PC-9 (cell line): ENCODE data around the gene CDC5L. TPM values are rescaled to one million over a fixed set of nuclear protein-coding genes. Genes with fewer than 3 reads are reported as not detected.
"Not testable (repeated sequence)": the region's sequence is repeated elsewhere in the genome, so short reads cannot be mapped to it uniquely, and the experiment has no call there.

Source experiments
- BruUV-seq: library from RNA; stranded (reverse); fragments of 400-500 nt; replicated peaks from 2 replicates; lab custom pipeline; 2021; lab: Mats Ljungman, UMichigan
- CTCF ChIA-PET: fragments of 300-600 bp; sonication (Branson Sonifier 250); formaldehyde crosslinking; loops from one replicate; lab custom pipeline; 2022; ENCODE audit warnings: antibody characterized with exemption; lab: Charles Lee
- POLR2A ChIA-PET: fragments of 300-600 bp; sonication (Branson Sonifier 250); formaldehyde crosslinking; loops from one replicate; lab custom pipeline; 2022; ENCODE audit warnings: antibody characterized with exemption; ENCODE audit not compliant: unreplicated experiment; lab: Charles Lee
- DNase-seq, 2 experiments: peaks; one replicate each; pipeline versions ENCODE4 v3.0.0 to v3.0.0-alpha.2; 2015 to 2022; ENCODE audit warnings: mixed read lengths in 1 of 2
- H2AFZ ChIP-seq: fragments of 200-600 bp; sonication (generic); 2 replicates; pipeline ENCODE4 v1.8.1; 2017; ENCODE audit warnings: antibody characterized with exemption
- H3F3A ChIP-seq: fragments of 200-600 bp; sonication (generic); 2 replicates; pipeline ENCODE4 v1.8.1; 2017; ENCODE audit warnings: antibody characterized with exemption, mild to moderate bottlenecking, low read depth; ENCODE audit not compliant: insufficient read depth
- H3K27ac ChIP-seq: fragments of 200-600 bp; sonication (generic); 2 replicates; pipeline ENCODE4 v1.6.1; 2016; ENCODE audit warnings: mixed run types
- H3K27me3 ChIP-seq: fragments of 200-600 bp; sonication (generic); 2 replicates; pipeline ENCODE4 v1.6.1; 2016; ENCODE audit warnings: low read depth, mixed run types; ENCODE audit not compliant: insufficient read depth
- H3K36me3 ChIP-seq: fragments of 200-600 bp; sonication (generic); 2 replicates; pipeline ENCODE4 v1.6.1; 2016; ENCODE audit warnings: low read depth, mixed run types
- H3K4me1 ChIP-seq: fragments of 200-600 bp; sonication (generic); replicated peaks from 2 replicates; pipeline ENCODE4 v1.6.1; 2016; ENCODE audit warnings: mixed run types; ENCODE audit not compliant: insufficient read depth
- H3K4me2 ChIP-seq: fragments of 200-600 bp; sonication (generic); 2 replicates; pipeline ENCODE4 v1.6.1; 2017; ENCODE audit warnings: mixed run types
- H3K4me3 ChIP-seq: fragments of 200-600 bp; sonication (generic); 2 replicates; pipeline ENCODE4 v1.6.1; 2016; ENCODE audit warnings: mixed run types
- H3K79me2 ChIP-seq: fragments of 200-600 bp; sonication (generic); 2 replicates; pipeline ENCODE4 v1.6.1; 2017; ENCODE audit warnings: low read depth, mixed run types
- H3K9me2 ChIP-seq: fragments of 200-600 bp; sonication (generic); 2 replicates; pipeline ENCODE4 v1.8.1; 2017; ENCODE audit warnings: mild to moderate bottlenecking; ENCODE audit not compliant: insufficient read depth
- H3K9me3 ChIP-seq: fragments of 200-600 bp; sonication (generic); 2 replicates; pipeline ENCODE4 v1.8.1; 2016; ENCODE audit warnings: low read depth; ENCODE audit not compliant: insufficient read depth
- H4K20me1 ChIP-seq: fragments of 200-600 bp; sonication (generic); 2 replicates; pipeline ENCODE4 v1.8.1; 2017; ENCODE audit not compliant: insufficient read depth
- EZH2 ChIP-seq: fragments of 200-600 bp; sonication (generic); IDR thresholded peaks from 2 replicates; pipeline ENCODE4 v1.8.0; 2017; ENCODE audit warnings: antibody characterized with exemption, low read depth
- intact Hi-C: fragments of 100-400 bp; cut with micrococcal nuclease; formaldehyde crosslinking; loops from one replicate; pipeline ENCODE4 v1.10.0; 2022; ENCODE audit not compliant: unreplicated experiment
- total RNA-seq: library from RNA; stranded (reverse); gene quantifications from 2 replicates; pipeline ENCODE4 v1.2.3, GENCODE V29; 2021
- TF ChIP-seq, protein P1 (sequence below): fragments of 200-600 bp; sonication (generic); conservative IDR thresholded peaks from 2 replicates; pipeline ENCODE4 v1.6.1; 2017; ENCODE audit warnings: mixed run types, antibody characterized with exemption, mild to moderate bottlenecking, moderate library complexity

Gene CDC5L
- total RNA-seq, 1 experiment from 2014 or later: 24.0 TPM

DNA sequence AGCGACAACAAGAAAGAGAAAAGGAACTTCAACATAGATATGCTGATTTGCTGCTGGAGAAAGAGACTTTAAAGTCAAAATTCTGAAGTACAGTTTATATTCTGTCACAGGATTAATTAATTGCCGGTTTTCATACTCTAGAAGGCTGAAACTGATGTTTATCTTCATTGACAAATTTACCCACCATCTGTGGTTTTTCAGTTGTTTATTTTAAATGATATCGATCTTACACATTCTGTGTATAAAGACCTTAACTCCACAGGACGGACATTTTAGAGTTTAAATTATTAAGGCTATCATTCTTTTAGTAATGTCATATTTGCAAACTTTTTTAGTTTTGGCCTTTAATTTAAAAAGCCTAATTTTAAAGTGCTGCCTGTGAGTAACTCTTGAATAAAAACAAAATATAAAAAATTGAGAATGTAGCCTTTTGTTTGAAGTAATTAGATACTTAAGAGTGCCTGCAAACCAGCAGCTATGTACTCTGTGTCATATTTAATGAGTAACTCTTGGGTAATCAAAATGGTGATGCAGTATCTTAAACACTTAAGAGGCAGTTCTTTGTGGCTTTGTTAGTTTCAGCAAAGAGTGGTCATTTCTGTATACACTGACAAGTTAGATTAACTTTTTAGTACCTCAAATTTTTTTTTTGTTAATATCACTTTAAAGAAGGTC, 59.3 kb downstream of the CDC5L start:
- H3K79me2 ChIP-seq: peaks cover 4% of the 10 kb centered on the region; the same call in 1 of the 2 replicates
- H3K4me2 ChIP-seq: peak overlapping the region; percentile 8; the same call in 1 of the 2 replicates
- DNase-seq: peak in 1 of 2 experiments; percentile 78
- no peak overlapping the region for H3K4me3 ChIP-seq
- 0 out of 2 replicates have a peak, but pooled peaks cover 3% of the 10 kb centered on the region for H3K9me3 ChIP-seq
- peak overlapping the region; percentile 36 for H3K27ac ChIP-seq
- no peaks in the 10 kb centered on the region for H3K27me3 ChIP-seq
- H3K36me3 ChIP-seq: peaks cover 27% of the 10 kb centered on the region
- POLR2A ChIA-PET: interaction anchor here (0.7 to 0.8 kb wide), 2 partner anchors 31 to 1796 kb away, joined by 3 to 4 read pairs; no protein-coding TSS in a partner anchor
- TF ChIP-seq, protein P1, sequence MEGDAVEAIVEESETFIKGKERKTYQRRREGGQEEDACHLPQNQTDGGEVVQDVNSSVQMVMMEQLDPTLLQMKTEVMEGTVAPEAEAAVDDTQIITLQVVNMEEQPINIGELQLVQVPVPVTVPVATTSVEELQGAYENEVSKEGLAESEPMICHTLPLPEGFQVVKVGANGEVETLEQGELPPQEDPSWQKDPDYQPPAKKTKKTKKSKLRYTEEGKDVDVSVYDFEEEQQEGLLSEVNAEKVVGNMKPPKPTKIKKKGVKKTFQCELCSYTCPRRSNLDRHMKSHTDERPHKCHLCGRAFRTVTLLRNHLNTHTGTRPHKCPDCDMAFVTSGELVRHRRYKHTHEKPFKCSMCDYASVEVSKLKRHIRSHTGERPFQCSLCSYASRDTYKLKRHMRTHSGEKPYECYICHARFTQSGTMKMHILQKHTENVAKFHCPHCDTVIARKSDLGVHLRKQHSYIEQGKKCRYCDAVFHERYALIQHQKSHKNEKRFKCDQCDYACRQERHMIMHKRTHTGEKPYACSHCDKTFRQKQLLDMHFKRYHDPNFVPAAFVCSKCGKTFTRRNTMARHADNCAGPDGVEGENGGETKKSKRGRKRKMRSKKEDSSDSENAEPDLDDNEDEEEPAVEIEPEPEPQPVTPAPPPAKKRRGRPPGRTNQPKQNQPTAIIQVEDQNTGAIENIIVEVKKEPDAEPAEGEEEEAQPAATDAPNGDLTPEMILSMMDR: no peak
- TF ChIP-seq EZH2: no peak
- no peaks in the 10 kb centered on the region for H3K9me2 ChIP-seq
- H2AFZ ChIP-seq: no peak overlapping the region
- CTCF ChIA-PET: no interaction called here
- peaks cover 17% of the 10 kb centered on the region for H3F3A ChIP-seq
- BruUV-seq: no TSS peak
- H4K20me1 ChIP-seq: peaks cover 6% of the 10 kb centered on the region; the same call in 1 of the 2 replicates
- H3K4me1 ChIP-seq: peaks cover 20% of the 10 kb centered on the region
- intact Hi-C loops: no loop called here

DNA sequence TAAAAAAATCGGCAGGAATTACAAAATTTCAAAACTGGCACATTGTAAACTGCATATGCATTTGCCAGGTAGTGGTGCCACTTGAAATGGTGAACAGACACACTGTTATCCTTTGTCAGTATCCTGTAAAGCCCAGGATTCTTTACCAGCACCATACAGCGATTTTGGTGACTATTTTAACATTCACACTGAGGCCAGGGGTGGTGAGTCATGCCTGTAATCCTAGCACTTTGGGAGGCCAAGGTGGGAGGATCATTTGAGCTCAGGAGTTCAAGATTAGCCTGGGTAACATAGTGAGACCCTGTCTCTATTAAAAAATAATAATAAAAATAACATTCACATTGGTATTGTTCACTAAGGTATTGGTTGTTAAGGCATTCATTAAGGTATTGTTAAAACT, 61.7 kb downstream of the CDC5L start:
- H3K79me2 ChIP-seq, intact Hi-C loops, CTCF ChIA-PET, BruUV-seq, H3K4me2 ChIP-seq, DNase-seq, H3K9me3 ChIP-seq, H2AFZ ChIP-seq, H3K27me3 ChIP-seq, H3K9me2 ChIP-seq, H3K4me3 ChIP-seq, H4K20me1 ChIP-seq, POLR2A ChIA-PET, H3K27ac ChIP-seq: not testable (repeated sequence)
- peaks cover 27% of the 10 kb centered on the region for H3F3A ChIP-seq
- H3K36me3 ChIP-seq: peaks cover 19% of the 10 kb centered on the region
- H3K4me1 ChIP-seq: peaks cover 29% of the 10 kb centered on the region

DNA sequence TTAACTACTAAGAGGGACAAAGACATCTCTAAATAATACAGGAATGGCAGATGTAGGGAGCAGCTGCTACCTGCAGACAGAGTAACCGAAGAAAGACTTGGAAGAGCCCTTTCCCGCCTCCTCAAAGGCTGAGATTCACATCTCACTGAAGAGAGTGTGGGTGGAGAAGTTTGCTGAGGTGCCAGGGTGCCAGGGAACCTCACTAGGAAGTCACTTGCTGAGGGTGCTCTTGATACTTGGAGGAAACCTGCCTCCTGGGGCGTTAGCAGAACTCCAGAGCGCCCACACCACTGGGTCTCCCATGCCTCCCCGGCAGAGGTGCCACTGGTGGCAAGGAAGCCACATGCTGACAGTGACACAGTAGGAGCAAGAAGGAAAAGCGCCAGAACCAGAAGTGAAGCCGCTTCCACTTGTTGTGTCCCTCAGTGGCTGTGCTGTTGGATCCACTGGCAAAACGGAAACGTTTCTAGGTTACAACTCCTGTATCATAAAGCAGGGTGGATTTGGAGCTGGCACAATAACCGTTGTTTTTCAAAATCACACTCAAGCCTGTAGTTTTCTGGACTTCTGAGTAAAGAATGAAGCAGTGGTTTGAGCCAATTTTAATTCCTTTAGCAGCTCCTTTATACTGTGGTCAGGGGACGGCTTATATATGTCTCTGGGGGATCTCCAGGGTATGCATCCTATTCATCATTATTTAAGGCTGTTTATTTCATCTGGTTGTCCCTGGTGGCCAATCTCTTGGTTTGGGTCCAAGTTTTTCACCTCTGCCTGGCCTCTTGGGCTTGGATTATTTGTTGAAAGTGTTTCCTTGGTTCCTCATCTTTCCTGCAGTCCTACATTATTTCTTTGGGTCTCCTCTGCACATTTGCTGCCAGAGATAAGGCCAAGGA, 64.5 kb downstream of the CDC5L start:
- Histone ChIP-seq H3K9me3 (no peaks in the 10 kb centered on the region), H3K4me1 (peaks cover 24% of the 10 kb centered on the region; the same call in 1 of the 2 replicates), H3K79me2 (no peaks in the 10 kb centered on the region), H3K4me3 (no peak overlapping the region), H4K20me1 (peaks cover 6% of the 10 kb centered on the region; the same call in 1 of the 2 replicates), H3K27me3 (no peaks in the 10 kb centered on the region), H2AFZ (no peak overlapping the region), H3K27ac (peak overlapping the region; percentile 68), H3K9me2 (no peaks in the 10 kb centered on the region), H3F3A (peaks cover 28% of the 10 kb centered on the region), H3K4me2 (peak overlapping the region; percentile 23; the same call in 1 of the 2 replicates), H3K36me3 (peaks cover 10% of the 10 kb centered on the region; the same call in 1 of the 2 replicates)
- no TSS peak for BruUV-seq
- intact Hi-C loops: loop anchor here (10.0 kb wide), 1 partner anchor 1547 kb away; no protein-coding TSS in a partner anchor
- no peak for DNase-seq
- POLR2A ChIA-PET: no interaction called here
- no peak for TF ChIP-seq EZH2
- TF ChIP-seq, protein P1: no peak
- CTCF ChIA-PET: no interaction called here
